ENCODE data around the gene KLHL1.

DNA sequence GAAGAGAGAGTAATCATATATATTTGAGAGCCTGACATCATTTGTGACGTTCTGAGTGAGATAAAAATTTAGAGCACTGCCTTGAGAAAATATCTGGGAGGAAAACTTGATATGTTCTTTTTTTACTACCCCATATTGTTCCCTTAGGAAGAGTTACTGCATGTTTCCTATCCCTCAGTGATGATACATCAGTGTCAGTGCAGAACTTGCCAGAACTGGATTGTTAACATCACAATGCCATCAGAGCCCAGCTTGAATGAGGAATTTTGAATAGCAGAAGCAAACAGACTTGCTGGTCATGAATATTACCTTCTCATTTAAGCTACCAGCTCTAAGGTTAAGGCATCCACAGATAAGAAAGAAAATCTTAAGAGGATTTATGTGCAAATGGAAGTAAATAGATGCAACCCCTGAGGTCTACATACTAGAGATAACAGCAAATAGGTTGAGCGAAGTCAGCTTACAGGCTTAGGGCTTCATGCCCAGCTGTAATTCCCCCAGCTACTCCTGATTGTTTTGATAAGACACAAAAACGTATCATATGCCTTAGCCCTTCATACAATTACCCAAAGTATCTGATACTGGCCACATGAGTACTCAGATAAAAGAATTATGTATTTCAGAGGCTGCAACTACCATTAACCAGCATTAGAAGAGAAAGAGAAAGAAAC is 314.3 kb downstream of the KLHL1 start:
- TF ChIP-seq, protein P1, sequence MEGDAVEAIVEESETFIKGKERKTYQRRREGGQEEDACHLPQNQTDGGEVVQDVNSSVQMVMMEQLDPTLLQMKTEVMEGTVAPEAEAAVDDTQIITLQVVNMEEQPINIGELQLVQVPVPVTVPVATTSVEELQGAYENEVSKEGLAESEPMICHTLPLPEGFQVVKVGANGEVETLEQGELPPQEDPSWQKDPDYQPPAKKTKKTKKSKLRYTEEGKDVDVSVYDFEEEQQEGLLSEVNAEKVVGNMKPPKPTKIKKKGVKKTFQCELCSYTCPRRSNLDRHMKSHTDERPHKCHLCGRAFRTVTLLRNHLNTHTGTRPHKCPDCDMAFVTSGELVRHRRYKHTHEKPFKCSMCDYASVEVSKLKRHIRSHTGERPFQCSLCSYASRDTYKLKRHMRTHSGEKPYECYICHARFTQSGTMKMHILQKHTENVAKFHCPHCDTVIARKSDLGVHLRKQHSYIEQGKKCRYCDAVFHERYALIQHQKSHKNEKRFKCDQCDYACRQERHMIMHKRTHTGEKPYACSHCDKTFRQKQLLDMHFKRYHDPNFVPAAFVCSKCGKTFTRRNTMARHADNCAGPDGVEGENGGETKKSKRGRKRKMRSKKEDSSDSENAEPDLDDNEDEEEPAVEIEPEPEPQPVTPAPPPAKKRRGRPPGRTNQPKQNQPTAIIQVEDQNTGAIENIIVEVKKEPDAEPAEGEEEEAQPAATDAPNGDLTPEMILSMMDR (IDR thresholded peaks at IDR 0.05), result no peak
- TF ChIP-seq POLR2A (IDR thresholded peaks at IDR 0.05), result no peak

Data from uterus (tissue), 2 donors.